H1 (cell line): ENCODE measurements around the gene PTPA.

Experiments
- BRCA1 ChIP-seq: IDR thresholded peaks from 2 replicates; pipeline ENCODE4 v1.6.1; 2012; ENCODE audit warnings: low read depth, low read length, improper control_type of control experiment
- CREB1 ChIP-seq: IDR thresholded peaks from 2 replicates; pipeline ENCODE4 v1.6.1; 2012; ENCODE audit warnings: inconsistent platforms
- CTCF ChIP-seq, 3 experiments: IDR thresholded peaks; 1 replicate in 2 of 3; 2 replicates in 1 of 3; pipeline versions ENCODE4 v1.5.1 to v1.6.1; 2011; ENCODE audit warnings: low read length in 3 of 3, mild to moderate bottlenecking in 3 of 3, inconsistent platforms in 2 of 3, low read depth in 1 of 3, moderate library complexity in 1 of 3; ENCODE audit not compliant: insufficient read depth in 1 of 3; ENCODE audit errors: control extremely low read depth in 1 of 3
- EP300 ChIP-seq, 2 experiments: IDR thresholded peaks; 1 replicate in 1 of 2; 2 replicates in 1 of 2; pipeline ENCODE4 v1.6.1; 2011 to 2012; ENCODE audit warnings: low read depth in 2 of 2, low read length in 2 of 2, mild to moderate bottlenecking in 2 of 2, borderline replicate concordance in 1 of 2, inconsistent platforms in 1 of 2, moderate library complexity in 1 of 2
- EZH2 ChIP-seq: fragments of 200-600 bp; sonication (generic); IDR thresholded peaks from 2 replicates; pipeline ENCODE4 v1.7.1; 2012; ENCODE audit warnings: low read depth, mild to moderate bottlenecking, moderate library complexity, low read length, inconsistent platforms; ENCODE audit not compliant: severe bottlenecking
- POLR2A ChIP-seq, 2 experiments: IDR thresholded peaks; 1 replicate in 1 of 2; 2 replicates in 1 of 2; pipeline ENCODE4 v1.6.1; 2011; ENCODE audit warnings: low read depth in 2 of 2, low read length in 2 of 2, mild to moderate bottlenecking in 2 of 2; ENCODE audit errors: control extremely low read depth in 1 of 2
- SRF ChIP-seq: IDR thresholded peaks from 2 replicates; pipeline ENCODE4 v1.6.1; 2011; ENCODE audit warnings: mild to moderate bottlenecking, low read depth, low read length, moderate library complexity
- TF ChIP-seq, protein P1 (sequence below): IDR thresholded peaks from 2 replicates; pipeline ENCODE4 v1.6.1; 2012; ENCODE audit warnings: inconsistent platforms
- TF ChIP-seq, protein P2 (sequence below): IDR thresholded peaks from 2 replicates; pipeline ENCODE4 v1.6.1; 2011; ENCODE audit warnings: low read length, improper control_type of control experiment

DNA sequence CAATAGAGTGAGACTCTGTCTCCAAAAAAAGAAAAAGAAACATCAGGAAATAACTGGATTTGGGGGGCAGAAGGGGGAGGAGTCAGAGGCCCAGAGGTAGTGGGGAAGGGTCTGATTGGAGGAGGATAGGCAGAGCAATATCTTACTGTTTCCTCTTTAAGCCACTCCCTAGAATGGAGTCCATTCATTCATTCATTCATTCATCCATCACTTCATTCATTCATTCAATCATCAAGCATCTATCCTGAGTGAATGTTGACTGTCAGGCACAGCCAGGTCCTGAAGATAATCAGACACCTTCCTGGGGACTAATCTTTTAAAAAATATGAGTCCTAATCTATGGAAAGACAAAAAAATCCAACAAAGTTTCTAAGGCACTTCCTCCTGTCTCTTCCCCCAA is 54.0 kb downstream of the PTPA start:
- TF ChIP-seq POLR2A (IDR thresholded peaks at IDR 0.05; ENCODE audit: control extremely low read depth in 1 of 2, low read depth in 2 of 2, low read length in 2 of 2) (no peak), CTCF (IDR thresholded peaks at IDR 0.05; ENCODE audit: control extremely low read depth in 1 of 3, insufficient read depth in 1 of 3, low read depth in 1 of 3, low read length in 3 of 3) (no peak), BRCA1 (no peak), CREB1 (no peak), EZH2 (no peak), SRF (no peak), EP300 (IDR thresholded peaks at IDR 0.05; ENCODE audit: borderline replicate concordance in 1 of 2, low read depth in 2 of 2, low read length in 2 of 2) (no peak)
- TF ChIP-seq, protein P1, sequence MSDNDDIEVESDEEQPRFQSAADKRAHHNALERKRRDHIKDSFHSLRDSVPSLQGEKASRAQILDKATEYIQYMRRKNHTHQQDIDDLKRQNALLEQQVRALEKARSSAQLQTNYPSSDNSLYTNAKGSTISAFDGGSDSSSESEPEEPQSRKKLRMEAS, result no peak
- TF ChIP-seq, protein P2, sequence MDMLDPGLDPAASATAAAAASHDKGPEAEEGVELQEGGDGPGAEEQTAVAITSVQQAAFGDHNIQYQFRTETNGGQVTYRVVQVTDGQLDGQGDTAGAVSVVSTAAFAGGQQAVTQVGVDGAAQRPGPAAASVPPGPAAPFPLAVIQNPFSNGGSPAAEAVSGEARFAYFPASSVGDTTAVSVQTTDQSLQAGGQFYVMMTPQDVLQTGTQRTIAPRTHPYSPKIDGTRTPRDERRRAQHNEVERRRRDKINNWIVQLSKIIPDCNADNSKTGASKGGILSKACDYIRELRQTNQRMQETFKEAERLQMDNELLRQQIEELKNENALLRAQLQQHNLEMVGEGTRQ, result no peak
